Measurements from ENCODE around the gene MGLL.

MGLL gene

GRCh38 chr3:127700406-127700805 is 121.9 kb downstream of the MGLL start:
- DNase-seq, result no peak

GRCh38 chr3:127699416-127700300 is 122.7 kb downstream of the MGLL start:
- no peak for DNase-seq

GRCh38 chr3:127698691-127699415 is 123.5 kb downstream of the MGLL start:
- DNase-seq, result no peak

- no peak for DNase-seq
These were observed 124.0 kb downstream of the MGLL start for GRCh38 chr3:127698286-127698685.

DNA sequence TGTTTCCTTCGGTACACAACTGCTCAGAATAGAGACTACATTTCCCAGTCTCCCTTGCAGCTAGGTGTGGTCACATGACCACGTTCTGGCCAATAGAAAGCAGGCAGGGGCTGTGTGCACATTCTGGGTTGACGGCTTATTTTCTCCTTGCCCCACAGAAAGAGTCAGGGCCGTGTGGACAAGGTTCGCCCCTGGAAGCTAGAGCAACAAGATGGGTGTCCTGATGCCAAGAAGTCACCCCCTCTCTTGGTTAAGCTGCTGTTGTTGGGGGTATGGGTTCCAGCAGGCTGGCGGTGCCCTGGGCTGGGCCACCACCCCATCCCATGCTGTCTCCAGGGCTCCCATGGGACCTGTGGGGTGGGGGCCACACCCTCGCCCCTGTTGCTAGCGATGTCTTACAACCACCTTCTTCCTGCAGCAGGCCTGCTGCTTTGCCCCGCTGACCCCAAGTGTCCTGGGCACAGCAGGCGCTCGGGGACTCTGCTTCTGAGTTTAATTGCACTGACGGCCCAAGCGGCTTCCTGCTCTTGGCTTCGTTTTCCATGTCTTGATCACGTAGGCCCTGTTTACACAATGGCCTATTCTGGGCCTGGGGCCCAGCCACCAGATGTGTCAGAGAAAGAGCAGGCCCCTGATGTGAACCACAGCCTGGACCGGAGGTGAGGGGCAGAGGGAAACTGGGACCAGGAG is 124.6 kb downstream of the MGLL start:
- peak; percentile 81 for DNase-seq

- DNase-seq, result peak; percentile 15
These were observed 127.7 kb downstream of the MGLL start for GRCh38 chr3:127694467-127695215.

GRCh38 chr3:127693336-127693843 is 128.9 kb downstream of the MGLL start:
- DNase-seq, result no peak

DNA sequence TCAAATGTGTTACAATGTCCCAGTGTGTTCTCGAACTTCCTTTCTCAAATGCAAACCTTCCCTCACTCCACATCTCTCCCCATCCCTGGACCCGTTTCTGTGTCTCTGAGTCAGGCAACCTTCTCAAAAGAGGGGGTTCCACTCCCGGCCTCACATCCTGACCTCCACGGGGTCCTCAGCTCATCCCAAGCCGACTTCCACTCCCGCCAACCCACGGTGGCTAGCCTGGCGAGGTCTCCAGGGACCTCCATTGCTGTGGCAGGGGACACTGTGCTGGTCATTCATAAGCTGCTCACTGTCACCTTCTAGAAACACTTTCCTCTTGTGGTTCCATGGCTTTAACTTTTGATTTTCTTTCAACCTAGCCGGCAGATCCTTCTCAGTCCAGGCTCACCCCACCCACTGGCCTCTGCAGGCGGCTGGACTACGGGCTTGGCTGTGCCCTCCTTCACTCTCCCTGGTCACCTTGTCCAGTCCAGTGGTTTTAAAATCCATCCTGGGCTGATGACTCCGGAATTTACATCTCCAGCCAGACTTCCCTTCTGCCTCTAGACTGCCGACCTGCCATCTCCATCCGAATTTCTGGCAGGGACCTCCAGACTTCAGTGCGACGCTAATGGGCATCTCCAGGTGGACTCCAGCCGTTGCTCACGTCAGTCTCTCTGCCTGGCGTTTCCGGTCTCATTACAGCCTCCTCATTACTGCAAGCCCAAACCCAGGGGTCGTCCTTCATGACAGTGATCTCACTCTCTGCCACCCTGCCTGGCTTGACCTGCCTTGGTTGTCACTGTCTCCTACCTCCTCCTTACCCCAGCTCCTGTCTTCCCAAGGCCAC is 129.6 kb downstream of the MGLL start:
- DNase-seq, result no peak

GRCh38 chr3:127691974-127692373 is 130.3 kb downstream of the MGLL start:
- no peak for DNase-seq

GRCh38 chr3:127691489-127691888 is 130.8 kb downstream of the MGLL start:
- DNase-seq, result no peak

DNA sequence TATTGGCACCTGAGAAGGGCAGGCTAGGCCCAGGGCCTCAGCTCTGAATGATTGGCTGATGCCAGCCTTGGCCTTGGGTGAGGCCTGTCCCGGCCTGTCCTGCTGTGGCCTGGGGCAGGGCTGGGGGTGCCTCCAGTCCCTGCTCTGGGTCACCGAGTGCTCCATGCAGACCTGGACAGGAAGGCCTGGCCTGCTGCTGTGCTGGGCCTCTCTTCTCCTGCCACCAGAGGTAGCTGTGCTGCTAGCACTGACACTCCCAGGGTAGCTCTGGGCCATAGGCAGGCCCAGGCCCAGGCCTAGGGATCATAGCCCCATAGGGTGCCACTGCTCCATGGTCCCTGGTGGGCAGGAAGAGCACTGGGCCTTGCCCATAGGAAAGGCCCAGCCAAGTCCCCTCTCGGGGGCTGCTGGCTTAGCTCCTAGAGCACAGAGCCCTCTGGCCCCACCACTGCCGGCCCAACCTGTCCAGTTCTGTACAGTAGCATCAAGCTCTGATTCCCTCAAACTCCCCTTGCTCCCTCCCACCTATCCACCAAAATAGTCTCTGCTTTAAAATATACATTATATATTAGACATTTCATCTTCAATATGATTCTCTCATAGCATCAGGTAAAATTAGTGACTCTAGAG is 131.4 kb downstream of the MGLL start:
- no peak for DNase-seq

DNA sequence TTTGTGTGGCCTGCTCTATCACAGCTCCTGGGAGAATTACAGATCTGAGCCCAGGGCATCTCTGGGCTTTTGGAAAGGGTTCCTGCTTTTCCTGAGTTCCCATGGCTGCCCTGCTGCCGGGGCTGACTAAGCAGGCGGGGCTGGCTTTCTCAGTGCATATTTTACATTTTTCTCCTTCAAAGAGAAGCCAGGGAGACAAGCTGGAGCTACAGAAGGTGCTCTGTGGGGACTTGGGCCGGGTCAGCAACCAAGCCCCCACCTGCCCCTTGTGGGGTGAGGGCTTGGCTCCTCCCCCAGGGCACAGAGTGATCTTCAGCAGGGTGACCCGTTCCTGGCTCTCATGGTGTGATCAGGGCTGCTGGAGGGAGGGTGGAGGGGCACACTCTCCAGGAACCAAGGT is 132.2 kb downstream of the MGLL start:
- no peak for DNase-seq

DNA sequence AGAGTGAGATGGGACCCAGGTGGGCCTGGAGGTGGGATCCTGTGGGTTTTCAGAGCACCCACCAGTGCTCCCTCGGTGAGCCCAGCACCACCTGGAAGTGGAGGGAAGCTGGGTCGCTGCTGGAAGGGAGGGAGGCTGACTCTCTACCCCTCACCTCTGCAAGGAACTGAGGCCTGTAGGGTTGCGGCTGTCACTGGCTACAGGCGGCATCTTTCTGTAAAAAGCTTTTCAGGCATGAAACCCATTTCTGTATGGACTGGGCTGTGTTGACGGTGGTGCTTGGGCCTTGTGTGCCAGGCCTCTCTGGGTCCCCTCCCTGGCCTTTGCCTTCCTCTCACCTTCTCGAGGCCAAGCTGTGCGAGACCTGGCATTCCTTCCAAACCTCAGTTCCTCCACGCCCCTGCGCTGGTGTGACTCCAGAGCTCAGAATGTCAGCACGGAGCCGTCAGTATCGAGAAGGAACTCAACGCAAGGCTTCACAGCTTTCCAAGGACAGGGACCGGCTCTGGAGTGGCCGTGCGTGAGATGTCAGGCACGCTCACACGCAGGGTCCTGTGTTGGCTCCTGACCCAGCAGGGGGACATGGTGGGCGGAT is 133.0 kb downstream of the MGLL start:
- DNase-seq, result no peak

- no peak for DNase-seq
These were observed 133.7 kb downstream of the MGLL start for GRCh38 chr3:127688416-127689265.

GRCh38 chr3:127688022-127688415 is 134.3 kb downstream of the MGLL start:
- no peak for DNase-seq

GRCh38 chr3:127687228-127687737 is 135.0 kb downstream of the MGLL start:
- no peak for DNase-seq

- no peak for DNase-seq
These were observed 135.8 kb downstream of the MGLL start for GRCh38 chr3:127686512-127686894.

DNA sequence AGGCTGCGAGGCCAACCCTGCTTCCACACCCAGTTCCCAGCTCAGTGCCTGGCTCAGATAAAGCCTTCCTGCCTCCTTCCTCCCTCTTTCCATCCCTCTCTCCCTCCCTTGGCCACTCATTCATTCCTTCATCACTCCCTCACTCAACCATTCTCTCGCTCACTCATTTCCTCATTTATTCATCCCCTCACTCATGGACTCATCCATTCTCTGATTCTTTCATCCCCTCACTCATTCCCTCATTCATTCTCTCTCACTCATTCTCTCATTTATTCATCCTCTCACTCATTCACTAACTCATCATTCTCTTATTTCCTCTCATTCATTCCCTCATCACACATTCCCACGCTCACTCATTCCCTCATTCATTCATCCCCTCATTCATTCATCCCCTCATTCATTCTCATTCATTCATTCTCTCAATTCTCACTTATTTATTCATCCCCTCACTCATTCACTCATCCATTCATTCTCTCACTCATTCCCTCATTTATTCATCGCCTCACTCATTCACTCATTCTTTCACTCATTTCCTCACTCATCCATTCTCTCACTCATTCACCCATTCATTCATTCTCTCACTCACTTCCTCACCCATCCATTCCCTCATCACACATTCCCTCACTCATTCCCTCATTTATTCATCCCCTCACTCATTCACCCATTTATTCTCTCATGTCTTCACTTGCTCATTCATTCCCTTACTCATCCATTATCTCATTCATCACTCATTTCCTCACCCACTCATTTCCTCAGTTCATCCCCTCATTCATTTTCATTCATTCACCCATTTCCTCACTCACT is 136.4 kb downstream of the MGLL start:
- no peak for DNase-seq
